Measurements from ENCODE around the gene FBLN5.

DNA sequence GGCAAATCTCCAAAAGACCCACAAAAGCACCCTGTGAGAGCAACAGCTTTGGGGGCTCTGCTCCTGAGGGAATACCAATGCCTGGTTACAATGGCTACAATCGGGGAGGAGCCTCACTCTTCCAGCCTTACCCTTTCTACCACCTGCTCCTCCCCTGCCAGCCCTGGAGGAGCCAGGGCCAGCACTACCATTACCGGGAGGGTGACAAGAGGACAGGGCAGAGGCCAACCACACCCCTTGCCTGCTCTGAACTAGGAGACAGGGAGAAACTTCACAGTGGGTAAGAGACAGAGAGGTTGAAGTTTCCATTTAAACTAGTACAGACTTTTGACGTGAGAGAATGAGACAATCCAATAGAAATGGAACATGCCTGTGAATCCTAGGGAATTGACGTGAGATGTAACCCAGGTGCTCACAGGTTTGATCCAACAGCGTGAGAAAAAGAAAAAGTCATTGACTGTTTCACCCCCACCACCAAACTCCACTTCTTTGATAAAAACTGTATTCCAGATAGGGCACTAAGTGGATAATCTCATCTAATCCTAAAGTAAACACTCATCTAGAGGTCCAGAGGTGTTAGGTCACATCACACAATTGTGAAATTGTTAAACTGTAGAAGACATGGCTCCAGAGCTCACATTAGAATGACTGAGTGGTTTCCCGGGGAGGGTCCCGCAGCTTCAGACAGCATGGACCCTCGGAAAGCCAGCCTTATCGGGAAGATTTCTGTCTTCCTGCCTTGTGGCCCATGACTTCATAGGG is 71.8 kb downstream of the FBLN5 start:
- TF ChIP-seq, protein P1, sequence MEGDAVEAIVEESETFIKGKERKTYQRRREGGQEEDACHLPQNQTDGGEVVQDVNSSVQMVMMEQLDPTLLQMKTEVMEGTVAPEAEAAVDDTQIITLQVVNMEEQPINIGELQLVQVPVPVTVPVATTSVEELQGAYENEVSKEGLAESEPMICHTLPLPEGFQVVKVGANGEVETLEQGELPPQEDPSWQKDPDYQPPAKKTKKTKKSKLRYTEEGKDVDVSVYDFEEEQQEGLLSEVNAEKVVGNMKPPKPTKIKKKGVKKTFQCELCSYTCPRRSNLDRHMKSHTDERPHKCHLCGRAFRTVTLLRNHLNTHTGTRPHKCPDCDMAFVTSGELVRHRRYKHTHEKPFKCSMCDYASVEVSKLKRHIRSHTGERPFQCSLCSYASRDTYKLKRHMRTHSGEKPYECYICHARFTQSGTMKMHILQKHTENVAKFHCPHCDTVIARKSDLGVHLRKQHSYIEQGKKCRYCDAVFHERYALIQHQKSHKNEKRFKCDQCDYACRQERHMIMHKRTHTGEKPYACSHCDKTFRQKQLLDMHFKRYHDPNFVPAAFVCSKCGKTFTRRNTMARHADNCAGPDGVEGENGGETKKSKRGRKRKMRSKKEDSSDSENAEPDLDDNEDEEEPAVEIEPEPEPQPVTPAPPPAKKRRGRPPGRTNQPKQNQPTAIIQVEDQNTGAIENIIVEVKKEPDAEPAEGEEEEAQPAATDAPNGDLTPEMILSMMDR (IDR thresholded peaks at IDR 0.05): no peak
- no peak for TF ChIP-seq POLR2A (IDR thresholded peaks at IDR 0.05)

All from breast epithelium (tissue), 3 donors.